Neural cell (in vitro differentiated cells): Measurements from ENCODE around the gene BUD23. TPM values are rescaled to one million over a fixed set of nuclear protein-coding genes. Genes with fewer than 3 reads are reported as not detected.

Experiments used
- H2AFZ ChIP-seq: fragments of 200-600, 300-800 bp; sonication (generic), shearing (Covaris generic); 2 replicates; pipeline ENCODE4 v1.6.0; 2014; ENCODE audit warnings: low read depth, mild to moderate bottlenecking, antibody characterized with exemption, low read length, moderate library complexity
- H3F3A ChIP-seq: fragments of 200-600 bp; shearing (Covaris generic); 2 replicates; pipeline ENCODE4 v1.6.1; 2016; ENCODE audit warnings: mild to moderate bottlenecking, moderate library complexity, mixed read lengths, antibody characterized with exemption, low read length; ENCODE audit not compliant: insufficient read depth, poor library complexity, severe bottlenecking
- H3K27ac ChIP-seq: fragments of 200-600, 300-800 bp; sonication (generic), shearing (Covaris generic); 2 replicates; pipeline ENCODE4 v1.5.1; 2014; ENCODE audit warnings: mild to moderate bottlenecking, low read length, moderate library complexity
- H3K27me3 ChIP-seq: fragments of 300-800, 200-600 bp; sonication (generic), shearing (Covaris generic); 2 replicates; pipeline ENCODE4 v1.6.0; 2014; ENCODE audit warnings: mild to moderate bottlenecking, low read depth, low read length, moderate library complexity; ENCODE audit not compliant: insufficient read depth
- H3K36me3 ChIP-seq: fragments of 300-800, 200-600 bp; sonication (generic), shearing (Covaris generic); 2 replicates; pipeline ENCODE4 v1.5.1; 2014; ENCODE audit warnings: mild to moderate bottlenecking, antibody characterized with exemption, low read length, moderate library complexity; ENCODE audit not compliant: insufficient read depth
- H3K4me2 ChIP-seq: fragments of 300-800, 200-600 bp; sonication (generic), shearing (Covaris generic); 2 replicates; pipeline ENCODE4 v1.6.0; 2014; ENCODE audit warnings: mild to moderate bottlenecking, low read length
- H3K4me3 ChIP-seq: fragments of 300-800, 200-600 bp; sonication (generic), shearing (Covaris generic); 2 replicates; pipeline ENCODE4 v1.5.1; 2014; ENCODE audit warnings: mild to moderate bottlenecking, low read length, moderate library complexity
- H3K79me2 ChIP-seq: fragments of 200-600 bp; shearing (Covaris generic); replicated peaks from 2 replicates; pipeline ENCODE4 v1.6.0; 2014; ENCODE audit warnings: mild to moderate bottlenecking, low read length, moderate library complexity; ENCODE audit not compliant: insufficient read depth
- H3K9ac ChIP-seq: fragments of 300-800, 200-600 bp; sonication (generic), shearing (Covaris generic); 2 replicates; pipeline ENCODE4 v1.6.1; 2016; ENCODE audit warnings: mild to moderate bottlenecking, low read length, mixed read lengths
- H3K9me2 ChIP-seq: fragments of 200-600 bp; shearing (Covaris generic); 2 replicates; pipeline ENCODE4 v1.6.1; 2016; ENCODE audit warnings: mild to moderate bottlenecking, low read length, mixed read lengths; ENCODE audit not compliant: insufficient read depth
- H3K9me3 ChIP-seq: fragments of 200-600, 300-800 bp; sonication (generic), shearing (Covaris generic); 2 replicates; pipeline ENCODE4 v1.6.1; 2016; ENCODE audit warnings: mild to moderate bottlenecking, mixed run types, low read length, moderate library complexity, mixed read lengths
- H4K20me1 ChIP-seq: fragments of 200-600 bp; shearing (Covaris generic); 2 replicates; pipeline ENCODE4 v1.6.1; 2016; ENCODE audit warnings: mild to moderate bottlenecking, mixed run types; ENCODE audit not compliant: insufficient read depth
- CTCF ChIP-seq: fragments of 450-650 bp; IDR thresholded peaks from 2 replicates; pipeline ENCODE4 v1.5.1; 2014; ENCODE audit warnings: antibody characterized with exemption, mild to moderate bottlenecking, moderate library complexity; ENCODE audit not compliant: poor library complexity, severe bottlenecking
- EP300 ChIP-seq: fragments of 450-650 bp; conservative IDR thresholded peaks from 2 replicates; pipeline ENCODE4 v1.6.1; 2014; ENCODE audit warnings: antibody characterized with exemption, mild to moderate bottlenecking, moderate library complexity; ENCODE audit not compliant: poor library complexity, severe bottlenecking
- EZH2 ChIP-seq: fragments of 200-600, 300-800 bp; shearing (Covaris generic), sonication (generic); IDR thresholded peaks from 2 replicates; pipeline ENCODE4 v1.6.1; 2014; ENCODE audit warnings: antibody characterized with exemption, low read length, borderline replicate concordance, mild to moderate bottlenecking; ENCODE audit not compliant: insufficient read depth, poor library complexity, severe bottlenecking
- MXI1 ChIP-seq: fragments of 450-650 bp; conservative IDR thresholded peaks from 2 replicates; pipeline ENCODE4 v1.6.1; 2014; ENCODE audit warnings: antibody characterized with exemption, mild to moderate bottlenecking; ENCODE audit not compliant: poor library complexity, severe bottlenecking
- POLR2AphosphoS5 ChIP-seq: IDR thresholded peaks from 2 replicates; pipeline ENCODE4 v1.6.1; 2012
- RAD21 ChIP-seq: fragments of 450-650 bp; conservative IDR thresholded peaks from 2 replicates; pipeline ENCODE4 v1.6.1; 2014; ENCODE audit warnings: antibody characterized with exemption, mild to moderate bottlenecking, moderate library complexity
- REST ChIP-seq: IDR thresholded peaks from 2 replicates; pipeline ENCODE4 v1.6.1; 2012; ENCODE audit warnings: borderline replicate concordance
- SMC3 ChIP-seq: fragments of 450-650 bp; conservative IDR thresholded peaks from 2 replicates; pipeline ENCODE4 v1.6.1; 2014; ENCODE audit warnings: antibody characterized with exemption, mild to moderate bottlenecking, moderate library complexity; ENCODE audit not compliant: poor library complexity
- TAF1 ChIP-seq: IDR thresholded peaks from 2 replicates; pipeline ENCODE4 v1.6.1; 2012; ENCODE audit warnings: low read depth
- polyA plus RNA-seq: library from polyadenylated mRNA; depleted of rRNA; stranded (reverse); fragments of >200 nt; gene quantifications from 2 replicates; pipeline ENCODE4 v1.2.3, GENCODE V29; 2014

Gene BUD23
- polyA plus RNA-seq, 1 donor from 2014 or later, result 82.9 TPM

DNA sequence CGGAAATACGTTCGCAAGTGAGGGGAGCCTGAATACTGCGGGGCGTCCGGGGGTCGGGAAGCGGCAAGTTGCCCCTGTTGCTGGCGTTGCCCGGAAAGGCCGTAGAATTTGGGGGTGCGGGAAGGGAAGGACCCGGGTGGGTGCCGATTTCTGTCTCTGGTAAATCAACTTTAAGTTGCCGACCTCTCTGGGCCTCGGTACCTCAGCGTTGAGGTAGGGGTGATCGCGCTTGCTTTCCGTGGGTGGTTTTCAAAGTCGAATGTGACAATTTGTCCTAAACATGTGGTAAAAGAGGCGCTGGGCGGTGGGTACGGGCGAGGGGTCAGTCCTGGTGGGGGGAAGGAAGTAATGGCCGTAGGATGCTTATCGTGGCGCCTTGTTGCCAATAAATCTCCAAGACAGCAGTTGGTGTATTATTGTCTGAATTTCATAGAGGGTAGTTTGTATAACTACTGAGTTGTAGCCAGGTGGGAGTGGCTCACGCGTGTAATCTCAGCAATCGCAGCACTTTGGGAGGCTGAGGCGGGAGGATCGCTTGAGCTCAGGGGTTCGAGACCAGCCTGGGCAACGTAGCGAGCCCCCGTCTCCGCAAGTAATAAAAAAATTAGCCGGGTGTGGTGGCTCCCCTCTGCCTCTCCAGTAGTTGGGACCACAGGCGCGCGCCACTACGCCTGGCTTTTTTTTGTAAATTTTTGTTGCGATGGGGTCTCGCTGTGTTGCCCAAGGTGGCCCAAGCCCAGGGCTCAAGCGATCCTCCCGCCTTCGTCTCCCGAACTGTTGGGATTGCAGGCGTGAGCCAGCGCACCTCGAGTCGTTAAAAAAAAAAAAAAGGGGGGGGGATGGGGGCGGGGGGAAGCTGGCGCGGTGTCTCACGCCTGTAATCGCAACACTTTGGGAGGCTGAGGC, 644 bp downstream of the BUD23 start:
- TF ChIP-seq MXI1 (peak; percentile 68), RAD21 (no peak)
- Histone ChIP-seq H3K9me2 (no peaks in the 10 kb centered on the region), H3K27ac (peak overlapping the region; percentile 51), H3K9me3 (no peaks in the 10 kb centered on the region), H3K27me3 (no peaks in the 10 kb centered on the region), H3K4me2 (peak overlapping the region; percentile 52), H3F3A (no peaks in the 10 kb centered on the region), H3K79me2 (peaks cover 38% of the 10 kb centered on the region), H3K4me3 (peak overlapping the region; percentile 99), H4K20me1 (no peaks in the 10 kb centered on the region), H3K9ac (peak overlapping the region; percentile 73), H2AFZ (peak overlapping the region; percentile 56), H3K36me3 (no peaks in the 10 kb centered on the region)

DNA sequence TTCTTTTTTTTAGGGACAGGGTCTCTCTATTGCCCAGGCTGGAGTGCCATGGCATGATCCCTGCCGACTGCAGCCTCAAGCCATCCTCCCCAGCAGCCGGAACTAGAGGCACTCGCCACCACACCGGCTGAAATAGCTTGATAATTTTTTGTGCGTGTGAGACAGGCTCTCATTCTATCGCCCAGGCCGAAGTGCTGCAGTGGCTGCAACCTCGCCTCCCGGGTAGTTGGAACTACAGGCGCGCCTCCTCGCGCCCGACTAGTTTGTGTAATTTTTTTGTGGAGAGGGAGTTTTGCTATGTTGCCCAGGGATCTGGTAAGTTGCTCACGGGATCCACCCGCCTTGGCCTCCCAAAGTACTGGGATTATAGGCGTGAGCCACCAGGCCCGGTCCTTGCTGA, 1.9 kb downstream of the BUD23 start:
- Histone ChIP-seq H3F3A (no peaks in the 10 kb centered on the region), H3K36me3 (no peaks in the 10 kb centered on the region), H3K27me3 (no peaks in the 10 kb centered on the region), H3K9me2 (no peaks in the 10 kb centered on the region), H3K9ac (no peak overlapping the region), H3K4me2 (no peak overlapping the region), H3K27ac (no peak overlapping the region), H3K4me3 (no peak overlapping the region), H3K9me3 (no peaks in the 10 kb centered on the region), H3K79me2 (peaks cover 35% of the 10 kb centered on the region), H4K20me1 (no peaks in the 10 kb centered on the region), H2AFZ (no peak overlapping the region)
- TF ChIP-seq POLR2AphosphoS5, result no peak
- TF ChIP-seq EZH2, result no peak
- no peak for TF ChIP-seq EP300
- TF ChIP-seq REST, result no peak

GRCh38 chr7:73688288-73688687, 4.9 kb downstream of the BUD23 start:
- Histone ChIP-seq H3F3A (no peaks in the 10 kb centered on the region), H3K79me2 (peaks cover 13% of the 10 kb centered on the region), H3K4me3 (no peak overlapping the region), H3K9me3 (no peaks in the 10 kb centered on the region), H3K9ac (no peak overlapping the region), H4K20me1 (no peaks in the 10 kb centered on the region), H2AFZ (no peak overlapping the region), H3K27ac (no peak overlapping the region), H3K9me2 (no peaks in the 10 kb centered on the region), H3K36me3 (no peaks in the 10 kb centered on the region), H3K4me2 (no peak overlapping the region), H3K27me3 (no peaks in the 10 kb centered on the region)
- TF ChIP-seq SMC3 (no peak), RAD21 (no peak), CTCF (no peak), MXI1 (no peak), EP300 (no peak), POLR2AphosphoS5 (no peak), EZH2 (no peak), TAF1 (no peak), REST (no peak)
